CD4-positive, CD25-positive, alpha-beta regulatory T cell (primary cell): ENCODE results near the gene VAV1. TPM values are rescaled to one million over a fixed set of nuclear protein-coding genes. Genes with fewer than 3 reads are reported as not detected.
"Not testable (repeated sequence)": the region's sequence is repeated elsewhere in the genome, so short reads cannot be mapped to it uniquely, and the experiment has no call there.

Experiments
- ATAC-seq, 2 donors: fragments of 150-1000 bp; cut with Tn5 transposase; one replicate each; pipeline ENCODE4 v1.10.0; 2021; ENCODE audit warnings: low read depth in 2 of 2, moderate number of reproducible peaks in 2 of 2, moderate library complexity in 1 of 2
- DNase-seq, 3 donors: peaks; one replicate each; pipeline versions ENCODE4 v3.0.0 to v3.0.0-alpha.2; 2012 to 2022; ENCODE audit warnings: mixed read lengths in 1 of 3
- H3K27ac ChIP-seq: one replicate; pipeline ENCODE4 v1.7.0; 2013; ENCODE audit warnings: mild to moderate bottlenecking, low read length; ENCODE audit not compliant: insufficient read depth, poor library complexity, severe bottlenecking
- H3K27me3 ChIP-seq: one replicate; pipeline ENCODE4 v1.7.0; 2013; ENCODE audit warnings: low read length; ENCODE audit not compliant: control insufficient read depth, insufficient read depth
- H3K36me3 ChIP-seq: one replicate; pipeline ENCODE4 v1.7.0; 2013; ENCODE audit warnings: mild to moderate bottlenecking, low read length, moderate library complexity; ENCODE audit not compliant: control insufficient read depth, insufficient read depth
- H3K4me1 ChIP-seq: 2 replicates; pipeline ENCODE4 v1.7.0; 2013; ENCODE audit warnings: mild to moderate bottlenecking, low read length; ENCODE audit not compliant: insufficient read depth, control insufficient read depth, poor library complexity, severe bottlenecking
- H3K4me3 ChIP-seq: one replicate; pipeline ENCODE4 v1.7.0; 2013; ENCODE audit warnings: low read depth, mild to moderate bottlenecking, low read length, moderate library complexity
- H3K9me3 ChIP-seq, 2 experiments: 1 replicate in 1 of 2; 2 replicates in 1 of 2; pipeline ENCODE4 v1.7.0; 2013; ENCODE audit warnings: low read length in 2 of 2, mild to moderate bottlenecking in 1 of 2, moderate library complexity in 1 of 2; ENCODE audit not compliant: control insufficient read depth in 2 of 2
- H3K27ac Mint-ChIP-seq, 3 donors: one replicate each; pipeline ENCODE4 v1.8.0; 2020 to 2022; ENCODE audit warnings: mild to moderate bottlenecking in 3 of 3, mixed read lengths in 3 of 3, moderate library complexity in 2 of 3
- H3K27me3 Mint-ChIP-seq: one replicate; pipeline ENCODE4 v1.8.0; 2022; ENCODE audit warnings: mild to moderate bottlenecking, mixed read lengths
- H3K36me3 Mint-ChIP-seq: one replicate; pipeline ENCODE4 v1.8.0; 2020; ENCODE audit warnings: mixed read lengths
- H3K4me1 Mint-ChIP-seq, 4 donors: one replicate each; pipeline ENCODE4 v1.8.0; 2020 to 2022; ENCODE audit warnings: mixed read lengths in 4 of 4, mild to moderate bottlenecking in 1 of 4
- H3K4me3 Mint-ChIP-seq, 4 donors: one replicate each; pipeline ENCODE4 v1.8.0; 2020 to 2022; ENCODE audit warnings: mild to moderate bottlenecking in 4 of 4, mixed read lengths in 4 of 4, moderate library complexity in 3 of 4
- H3K9me3 Mint-ChIP-seq, 7 donors: one replicate each; pipeline ENCODE4 v1.8.0; 2020 to 2022; ENCODE audit warnings: mixed read lengths in 7 of 7, mild to moderate bottlenecking in 3 of 7, moderate library complexity in 2 of 7
- polyA plus RNA-seq, 4 donors: library from polyadenylated mRNA; unstranded; fragments of 300-500 nt; fragmentation: Illumina TruSeq; gene quantifications; one replicate each; pipeline ENCODE4 v1.2.3, GENCODE V29; 2021
- total RNA-seq: library from RNA; stranded (reverse); gene quantifications from one replicate; pipeline ENCODE4 v1.2.3, GENCODE V29; 2022

VAV1 gene
- total and polyA plus RNA-seq, 5 donors from 2014 or later = 14.8 to 117 (median 22.7) TPM

- Histone ChIP-seq H3K27me3 (no peaks in the 10 kb centered on the region), H3K4me3 (no peak overlapping the region), H3K4me1 (peaks cover 6% of the 10 kb centered on the region), H3K36me3 (peaks cover 47% of the 10 kb centered on the region), H3K27ac (no peak overlapping the region), H3K9me3 (no peaks in the 10 kb centered on the region)
- no peaks in the 10 kb centered on the region for H3K27me3 Mint-ChIP-seq
- ATAC-seq = no peak
- no peaks in the 10 kb centered on the region for H3K9me3 Mint-ChIP-seq
- peaks cover 0 to 31% (median 5%) of the 10 kb centered on the region in 4 donors for H3K4me1 Mint-ChIP-seq
- peak in 1 of 3 donors; percentile 39 for DNase-seq
- peaks cover 9% of the 10 kb centered on the region for H3K36me3 Mint-ChIP-seq
- no peak overlapping the region for H3K4me3 Mint-ChIP-seq
- H3K27ac Mint-ChIP-seq = peak overlapping the region in 1 of 3 donors; percentile 26
Measured at GRCh38 chr19:6761053-6761676, 11.3 kb upstream of the VAV1 start.

- not testable (repeated sequence) for H3K36me3 Mint-ChIP-seq, H3K27ac Mint-ChIP-seq, H3K9me3 ChIP-seq, H3K27me3 ChIP-seq, DNase-seq, H3K4me3 Mint-ChIP-seq, H3K27ac ChIP-seq, ATAC-seq, H3K27me3 Mint-ChIP-seq, H3K9me3 Mint-ChIP-seq, H3K4me3 ChIP-seq
- peaks cover 6 to 40% (median 14%) of the 10 kb centered on the region in 4 donors for H3K4me1 Mint-ChIP-seq
- Histone ChIP-seq H3K36me3 (peaks cover 45% of the 10 kb centered on the region), H3K4me1 (peaks cover 17% of the 10 kb centered on the region)
Measured at GRCh38 chr19:6762253-6762797, 10.2 kb upstream of the VAV1 start.

GRCh38 chr19:6765738-6766356 lies 6.7 kb upstream of the VAV1 start:
- Histone ChIP-seq H3K36me3 (peaks cover 20% of the 10 kb centered on the region), H3K9me3 (no peaks in the 10 kb centered on the region), H3K27me3 (no peaks in the 10 kb centered on the region), H3K4me1 (peaks cover 29% of the 10 kb centered on the region), H3K27ac (peak overlapping the region; percentile 96), H3K4me3 (peak overlapping the region; percentile 90)
- DNase-seq (peak in 1 of 3 donors; percentile 24), ATAC-seq (no peak)
- H3K27me3 Mint-ChIP-seq = no peaks in the 10 kb centered on the region
- H3K36me3 Mint-ChIP-seq = no peaks in the 10 kb centered on the region
- H3K4me1 Mint-ChIP-seq = peaks cover 6 to 64% (median 26%) of the 10 kb centered on the region in 4 donors
- H3K4me3 Mint-ChIP-seq = peak overlapping the region; percentile 87 to 93 (median 93)
- H3K9me3 Mint-ChIP-seq = no peaks in the 10 kb centered on the region
- peak overlapping the region; percentile 92 to 96 (median 94) for H3K27ac Mint-ChIP-seq

- Mint-ChIP-seq H3K27me3 (no peaks in the 10 kb centered on the region), H3K4me3 (peak overlapping the region; percentile 87 to 93 (median 93)), H3K4me1 (peaks cover 6 to 62% (median 26%) of the 10 kb centered on the region in 4 donors), H3K36me3 (no peaks in the 10 kb centered on the region), H3K27ac (peak overlapping the region; percentile 92 to 96 (median 94)), H3K9me3 (no peaks in the 10 kb centered on the region)
- no peak for ATAC-seq
- Histone ChIP-seq H3K36me3 (peaks cover 14% of the 10 kb centered on the region), H3K9me3 (no peaks in the 10 kb centered on the region), H3K27me3 (no peaks in the 10 kb centered on the region), H3K4me1 (peaks cover 29% of the 10 kb centered on the region), H3K4me3 (peak overlapping the region; percentile 90), H3K27ac (peak overlapping the region; percentile 96)
- DNase-seq = peak in 1 of 3 donors; percentile 42
Measured at GRCh38 chr19:6766357-6767080, 6.0 kb upstream of the VAV1 start.

GRCh38 chr19:6767081-6767356 lies 5.5 kb upstream of the VAV1 start:
- no peaks in the 10 kb centered on the region for H3K36me3 Mint-ChIP-seq
- H3K4me1 ChIP-seq = peaks cover 29% of the 10 kb centered on the region
- peak overlapping the region; percentile 96 for H3K27ac ChIP-seq
- H3K9me3 Mint-ChIP-seq = no peaks in the 10 kb centered on the region
- ATAC-seq (peak; percentile 53 to 67), DNase-seq (peak in 1 of 3 donors; percentile 86)
- peak overlapping the region; percentile 87 to 93 (median 93) for H3K4me3 Mint-ChIP-seq
- peak overlapping the region; percentile 90 for H3K4me3 ChIP-seq
- peaks cover 6 to 64% (median 29%) of the 10 kb centered on the region in 4 donors for H3K4me1 Mint-ChIP-seq
- no peaks in the 10 kb centered on the region for H3K9me3 ChIP-seq
- peaks cover 14% of the 10 kb centered on the region for H3K36me3 ChIP-seq
- H3K27me3 Mint-ChIP-seq = no peaks in the 10 kb centered on the region
- peak overlapping the region; percentile 92 to 96 (median 94) for H3K27ac Mint-ChIP-seq
- no peaks in the 10 kb centered on the region for H3K27me3 ChIP-seq

- Histone ChIP-seq H3K4me1 (peaks cover 35% of the 10 kb centered on the region), H3K4me3 (peak within 1 kb of the TSS; percentile 90), H3K27me3 (no peaks in the 10 kb centered on the region), H3K9me3 (no peaks in the 10 kb centered on the region), H3K36me3 (peaks cover 11% of the 10 kb centered on the region), H3K27ac (peak within 1 kb of the TSS; percentile 96)
- peak; percentile 78 for ATAC-seq
- peak within 1 kb of the TSS; percentile 92 to 96 (median 94) for H3K27ac Mint-ChIP-seq
- peak; percentile 92 to 96 (median 94) for DNase-seq
- peaks cover 6 to 69% (median 31%) of the 10 kb centered on the region in 4 donors for H3K4me1 Mint-ChIP-seq
- H3K9me3 Mint-ChIP-seq = no peaks in the 10 kb centered on the region
- H3K27me3 Mint-ChIP-seq = no peaks in the 10 kb centered on the region
- H3K36me3 Mint-ChIP-seq = no peaks in the 10 kb centered on the region
- H3K4me3 Mint-ChIP-seq = peak within 1 kb of the TSS; percentile 87 to 93 (median 93)
Measured at GRCh38 chr19:6767357-6768235, 4.9 kb upstream of the VAV1 start, which contains the start of gene SH2D3A. SH2D3A (minus strand) TSS chr19:6767435; CDS start chr19:6763748, 3,687 bp downstream.
